ENCODE results near the gene FOXJ3.

The FOXJ3 gene

DNA sequence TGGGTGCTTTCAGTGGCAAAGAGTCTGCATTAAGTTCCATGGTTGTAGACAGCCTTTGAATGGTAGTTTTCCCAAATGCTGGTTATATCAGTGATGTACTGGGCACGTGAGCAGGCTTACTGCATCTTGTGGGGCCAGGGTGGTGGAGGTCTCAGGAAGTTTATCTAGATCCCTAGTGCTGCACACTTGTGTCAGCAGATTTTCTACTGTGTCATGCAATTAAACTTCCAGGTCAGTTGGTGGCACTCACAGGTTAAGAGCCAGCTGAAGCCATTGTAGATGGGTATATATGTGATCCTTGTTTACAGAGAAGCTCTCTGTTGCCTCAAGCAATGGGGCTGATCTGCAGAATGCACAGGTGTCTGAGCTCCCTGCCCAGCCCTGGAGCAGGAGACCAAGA is 33.0 kb downstream of the FOXJ3 start:
- no peak for FAIRE-seq

DNA sequence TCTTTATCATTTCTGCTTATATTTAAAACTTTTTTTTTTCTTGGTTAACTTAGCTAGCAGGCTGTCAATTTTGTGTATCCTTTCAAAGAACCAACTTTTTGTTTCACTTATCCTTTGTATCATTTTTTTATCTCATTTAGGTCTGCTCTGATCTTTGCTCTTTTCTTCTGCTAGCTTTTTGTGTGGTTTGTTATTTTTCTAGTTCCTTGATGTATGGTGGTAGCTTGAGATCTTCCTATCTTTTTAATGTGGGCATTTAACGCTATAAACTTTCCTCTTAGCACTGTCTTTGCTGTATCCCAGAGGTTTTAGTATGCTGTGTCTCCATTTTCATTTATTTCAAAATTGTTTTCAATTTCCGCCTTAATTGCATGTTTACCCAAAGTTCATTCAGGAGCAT is 36.5 kb downstream of the FOXJ3 start:
- no peak for FAIRE-seq

DNA sequence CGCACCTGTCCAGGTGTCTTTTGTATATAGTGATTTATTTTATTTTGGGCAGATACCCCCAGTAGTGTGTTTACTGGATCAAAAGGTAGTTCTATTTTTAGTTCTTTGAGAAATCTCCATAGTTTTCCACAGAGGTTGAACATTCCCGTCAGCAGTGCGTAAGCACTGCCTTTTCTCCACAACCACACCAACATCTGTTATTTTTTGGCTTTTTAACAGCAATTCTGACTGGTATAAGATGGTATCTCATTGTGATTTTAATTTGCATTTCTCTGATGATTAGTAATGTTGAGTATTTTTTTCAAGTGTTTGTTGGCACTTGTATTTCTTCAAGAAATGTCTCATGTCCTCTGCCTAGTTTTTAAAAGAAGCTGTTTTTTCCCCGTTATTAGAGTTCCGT is 39.2 kb downstream of the FOXJ3 start:
- no peak for FAIRE-seq

DNA sequence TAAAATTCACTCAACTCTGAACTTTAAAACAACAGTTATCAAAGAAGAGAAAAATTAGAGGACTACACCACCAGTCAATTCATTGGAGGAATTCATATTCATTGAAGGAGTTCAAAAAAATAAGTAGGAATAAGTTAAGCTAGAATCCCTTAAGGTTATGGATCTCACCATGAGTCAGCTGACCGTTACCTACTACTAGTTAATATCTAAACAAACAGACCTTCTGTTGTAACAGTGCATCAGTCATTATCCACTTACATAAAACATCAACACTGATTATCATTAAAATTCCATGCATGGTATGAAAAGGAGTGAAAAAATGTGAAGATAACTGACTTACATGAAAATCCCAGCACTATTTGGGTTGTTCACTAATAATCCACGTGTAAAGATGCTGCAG is 44.9 kb downstream of the FOXJ3 start:
- no peak for FAIRE-seq

DNA sequence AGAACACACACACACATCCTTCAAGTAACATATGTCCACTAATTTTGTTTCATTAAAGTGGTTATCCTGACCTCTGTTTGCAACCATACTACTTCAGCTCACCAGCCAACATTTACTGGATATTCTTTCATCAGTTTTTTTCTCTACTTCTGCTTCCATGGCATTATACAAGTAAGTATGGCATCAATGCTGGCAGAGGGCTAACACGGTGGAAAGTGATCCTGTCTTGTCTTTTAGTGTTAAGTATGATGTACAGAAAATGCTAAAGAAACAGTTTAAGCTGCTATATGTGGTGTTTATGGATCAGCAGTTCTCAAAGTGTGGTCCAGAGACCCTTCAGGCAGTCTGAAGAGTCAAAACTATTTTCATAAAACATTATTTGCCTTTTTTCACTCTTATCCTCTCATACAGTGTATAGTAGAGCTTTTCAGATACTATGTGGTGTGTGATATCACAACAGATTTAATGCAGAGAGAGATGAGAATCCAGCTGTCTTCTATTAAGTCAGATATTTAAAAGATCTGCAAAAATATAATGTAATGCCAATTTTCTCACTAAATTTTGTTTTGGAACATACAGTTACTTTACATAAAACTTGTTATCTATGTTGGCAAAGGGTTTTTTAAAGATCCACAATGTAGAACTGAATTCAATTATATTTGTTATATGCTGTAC is 46.6 kb downstream of the FOXJ3 start:
- FAIRE-seq, result no peak

DNA sequence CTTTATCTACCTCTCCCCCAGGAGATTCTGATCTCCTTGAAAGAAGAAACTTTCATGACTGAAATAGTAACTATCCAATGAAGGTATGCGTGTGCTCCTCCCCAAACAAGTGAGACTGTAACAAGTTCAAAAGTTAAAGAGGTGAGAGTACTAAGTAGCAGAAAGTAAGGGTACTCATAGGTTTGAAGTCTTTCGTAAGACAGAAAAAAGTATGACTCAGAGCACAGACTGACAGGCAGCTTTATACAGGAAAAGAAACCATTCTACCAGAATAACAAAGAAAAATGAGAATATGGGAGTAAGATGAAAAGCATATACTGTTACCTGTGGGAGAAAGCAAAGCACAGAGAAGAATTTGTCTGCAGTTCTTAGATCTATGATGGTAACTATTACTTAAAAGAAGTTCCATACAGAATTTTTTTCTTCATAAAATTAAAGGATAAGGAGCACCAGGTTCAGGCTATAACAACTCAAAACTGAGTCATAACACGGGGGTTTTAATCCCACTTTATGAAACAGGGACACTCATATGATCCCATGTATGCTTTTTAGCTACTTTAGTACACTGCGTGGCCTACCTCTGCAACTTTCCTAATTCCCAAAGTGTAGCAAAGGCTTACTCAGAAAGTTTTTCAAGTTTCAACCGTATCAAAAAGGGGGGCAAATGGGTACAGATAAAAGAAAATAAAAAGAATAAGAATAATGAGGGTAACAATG is 52.0 kb downstream of the FOXJ3 start:
- FAIRE-seq, result no peak

DNA sequence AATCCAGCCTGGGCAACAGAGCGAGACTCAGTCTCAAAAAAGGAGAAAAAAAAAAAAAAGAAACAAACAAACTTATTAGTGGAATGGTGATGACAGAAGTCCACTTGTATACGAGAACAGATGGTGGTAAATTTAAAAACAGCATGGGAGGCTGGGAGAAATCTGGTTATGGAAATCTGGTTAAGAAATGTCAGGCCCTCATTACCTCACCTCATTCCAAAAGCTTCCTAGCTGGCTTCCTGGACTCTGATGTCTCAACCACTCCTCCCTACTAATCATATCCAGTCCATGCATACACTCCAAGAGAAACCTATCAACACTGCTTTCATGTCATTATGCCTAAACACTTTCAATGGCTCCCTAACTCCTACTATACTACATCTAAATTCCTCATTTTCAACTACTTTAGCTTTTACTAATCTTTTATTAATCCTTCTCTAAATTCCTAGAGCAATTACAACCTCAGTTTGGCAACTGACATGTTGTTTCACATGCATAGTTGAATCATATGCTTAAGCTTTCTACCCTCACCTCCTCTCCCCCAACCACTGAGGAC is 52.9 kb downstream of the FOXJ3 start:
- no peak for FAIRE-seq

DNA sequence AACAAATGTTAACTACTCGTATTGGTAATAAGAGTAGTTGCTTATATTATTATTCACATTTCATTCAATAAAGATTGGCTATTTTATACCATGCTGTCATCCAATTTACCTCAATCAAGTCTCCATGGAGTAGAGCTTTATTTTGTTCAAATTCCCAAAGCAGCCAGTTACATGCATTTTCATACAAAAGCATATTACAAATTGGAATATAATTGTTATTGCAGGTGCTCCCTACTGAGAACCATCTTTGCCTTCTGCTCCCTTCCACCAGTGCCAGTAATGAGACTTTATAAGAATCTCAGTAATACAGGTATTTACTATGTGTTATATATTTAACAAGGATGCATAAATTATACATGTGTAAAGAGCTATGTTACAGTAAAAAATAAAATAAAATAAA is 54.2 kb downstream of the FOXJ3 start:
- FAIRE-seq, result no peak

DNA sequence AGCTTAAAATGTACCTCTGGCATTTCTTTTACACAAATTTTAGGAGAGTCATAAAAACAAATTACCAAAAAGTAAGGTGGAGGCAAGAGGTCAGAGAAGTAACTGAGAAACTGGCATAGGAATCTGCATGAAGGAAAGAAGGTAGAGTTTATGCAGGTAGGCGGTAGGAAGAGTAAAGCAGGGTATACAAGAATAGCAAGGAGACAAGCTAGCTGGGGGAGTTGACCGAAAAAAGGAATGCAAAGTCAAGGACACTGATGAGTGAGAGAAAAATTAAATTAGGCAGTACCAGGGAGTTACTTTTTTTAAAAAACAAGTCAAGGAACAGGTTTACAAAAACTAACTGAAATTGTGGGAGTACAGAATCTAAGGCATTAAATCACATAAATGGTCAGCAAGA is 56.0 kb downstream of the FOXJ3 start:
- FAIRE-seq, result no peak

DNA sequence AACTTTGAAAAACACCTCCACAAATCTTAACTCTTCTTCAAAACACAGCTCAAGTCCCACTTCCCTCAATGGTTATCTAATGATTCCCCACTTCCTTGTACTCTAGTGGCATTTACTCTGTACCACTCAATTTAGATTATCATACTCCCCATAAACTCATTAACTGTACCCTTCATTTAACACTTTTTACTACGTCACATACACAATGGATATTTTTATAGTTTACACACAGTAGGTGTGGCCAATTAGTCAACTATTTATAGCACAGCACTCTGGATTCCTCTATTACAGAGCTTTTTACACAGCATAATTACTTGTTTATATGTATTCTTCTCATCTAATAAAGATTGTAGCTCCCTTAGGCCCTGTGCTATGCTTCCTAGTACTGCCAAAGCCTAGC is 62.1 kb downstream of the FOXJ3 start:
- no peak for FAIRE-seq

DNA sequence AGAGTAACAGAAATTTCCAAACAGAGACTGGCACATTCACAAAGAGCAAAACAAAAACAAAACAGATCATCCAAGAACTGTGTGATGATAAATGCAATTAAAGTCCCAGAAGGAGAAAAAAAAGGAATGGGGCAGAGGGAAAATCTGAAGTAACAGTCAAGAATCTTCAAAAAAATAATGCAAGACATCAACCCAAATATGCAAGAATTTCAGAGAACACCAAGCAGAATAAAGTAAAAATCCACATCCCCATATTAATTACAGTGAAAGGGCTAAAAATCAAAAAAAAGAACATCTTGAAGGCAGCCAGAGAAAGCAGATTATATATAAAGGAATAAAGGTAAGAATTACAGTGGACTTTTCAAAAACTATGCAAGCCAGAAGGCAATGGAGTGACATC is 67.1 kb downstream of the FOXJ3 start:
- FAIRE-seq, result no peak

DNA sequence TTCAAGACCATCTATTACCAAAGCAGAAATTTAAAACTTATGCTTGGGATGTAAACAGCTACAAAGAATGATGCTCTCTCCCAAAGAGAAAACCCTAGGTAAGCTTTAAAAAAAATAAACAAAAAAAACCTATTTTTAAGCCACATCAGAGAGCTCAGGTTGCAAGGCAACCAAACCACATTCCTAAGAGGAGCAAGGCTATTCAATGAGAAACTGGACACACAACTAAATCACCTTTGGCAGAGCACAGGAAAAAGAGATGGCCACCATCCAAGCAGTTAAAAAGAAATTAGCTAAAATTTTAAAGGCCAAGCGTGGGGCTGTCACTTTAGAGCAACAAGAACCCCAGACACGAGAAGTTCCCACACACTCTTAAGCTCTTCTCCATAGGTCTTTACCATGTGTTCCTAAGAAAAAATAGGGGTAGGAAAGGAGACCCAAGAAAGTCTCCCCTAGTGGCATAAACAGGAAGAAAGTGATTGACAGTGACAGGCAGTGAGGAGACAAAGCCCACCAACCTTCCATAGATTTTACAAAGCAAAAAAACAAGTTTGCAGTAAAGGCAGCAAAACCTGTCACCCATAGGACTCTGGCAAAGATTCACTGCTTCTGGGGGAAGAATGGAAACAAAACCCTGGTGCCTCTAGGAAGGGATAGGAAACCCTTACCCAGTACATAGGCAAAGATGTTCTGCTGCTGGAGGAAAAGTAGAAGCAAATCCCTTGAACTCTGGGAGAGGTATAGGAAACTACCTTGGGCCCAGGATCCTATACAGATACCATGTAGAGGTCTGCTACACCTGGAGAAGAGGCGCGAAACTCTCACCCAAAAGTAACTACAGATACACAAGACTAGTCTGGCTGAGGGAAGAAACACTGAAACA is 68.5 kb downstream of the FOXJ3 start:
- FAIRE-seq, result no peak

DNA sequence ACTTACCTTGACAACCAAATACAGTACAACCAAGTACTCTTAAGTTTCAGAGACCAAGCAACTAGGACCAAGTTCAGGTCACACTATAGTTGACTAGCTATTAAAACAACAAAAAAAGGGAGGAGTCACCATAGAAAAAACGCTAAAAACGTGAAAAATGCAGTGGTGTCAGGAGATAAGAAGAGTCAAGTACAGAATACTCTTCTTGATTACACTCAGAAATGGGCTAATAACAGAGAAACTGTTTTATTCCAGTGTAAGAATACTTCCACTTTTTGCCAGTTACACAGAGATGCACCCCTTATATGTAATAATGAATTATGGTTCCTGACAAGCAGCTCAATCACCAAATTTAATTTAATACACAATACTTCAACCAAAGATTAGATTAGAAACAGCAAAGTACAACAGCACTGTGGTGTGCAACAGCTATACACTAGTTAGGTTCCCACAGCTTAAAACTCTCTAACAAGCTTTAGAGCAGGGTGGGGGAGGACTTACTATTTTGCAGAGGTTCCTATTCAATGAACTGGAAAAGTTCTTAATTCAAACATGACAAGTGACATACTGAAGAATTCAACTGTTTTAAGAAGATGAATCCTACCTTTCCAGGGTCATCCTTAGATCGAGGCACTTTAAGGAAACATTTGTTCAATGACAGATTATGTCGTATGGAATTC is 70.4 kb downstream of the FOXJ3 start:
- no peak for FAIRE-seq

DNA sequence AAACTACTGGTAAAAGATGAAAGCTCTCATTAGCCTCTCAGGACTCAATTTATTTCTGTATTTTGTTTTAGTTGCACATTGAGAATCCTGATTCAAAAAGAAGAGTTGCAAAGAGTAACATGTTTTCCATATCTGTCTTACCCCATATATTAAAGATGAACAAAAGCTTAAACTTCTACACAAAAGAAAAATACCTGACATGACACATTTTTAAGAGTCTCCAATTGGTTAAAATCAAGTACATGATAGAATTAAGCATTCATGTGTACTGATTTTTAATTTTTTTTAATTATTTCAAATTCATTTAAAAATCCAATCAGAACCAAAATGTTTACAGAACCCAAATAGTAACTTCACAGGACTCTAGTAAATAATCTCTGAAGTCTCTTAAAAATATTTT is 72.0 kb downstream of the FOXJ3 start:
- FAIRE-seq, result no peak

DNA sequence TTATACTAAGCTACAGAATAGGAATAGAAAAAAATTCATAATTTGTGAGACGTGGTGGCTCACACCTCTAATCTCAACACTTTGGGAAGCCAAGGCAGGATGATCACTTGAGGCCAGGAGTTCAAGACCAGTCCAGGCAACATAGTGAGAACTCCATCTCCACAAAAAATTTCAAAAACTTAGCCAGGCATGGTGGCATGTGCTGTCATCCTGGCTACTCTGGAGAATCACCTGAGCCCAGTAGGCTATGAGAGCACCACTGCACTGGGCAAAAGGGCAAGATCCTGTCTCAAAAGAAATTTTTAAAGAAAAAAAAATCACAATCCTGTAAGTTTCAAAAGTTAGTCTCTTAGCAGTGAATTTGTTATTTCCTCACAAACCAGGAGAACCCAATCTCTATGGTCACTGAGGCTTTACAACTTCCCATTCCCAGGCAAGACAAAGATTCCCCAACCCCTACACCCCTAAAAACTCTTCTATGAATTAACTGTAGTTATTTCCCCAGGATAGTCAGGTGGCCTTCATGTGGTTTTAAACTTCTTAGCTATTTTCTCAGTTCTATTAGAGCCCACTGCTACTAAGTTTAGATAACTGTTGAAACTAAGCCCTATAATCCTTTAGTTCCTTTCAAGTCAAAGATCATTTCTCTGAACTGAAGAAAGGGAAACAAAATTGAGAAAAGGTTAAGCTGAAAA is 74.5 kb downstream of the FOXJ3 start:
- FAIRE-seq, result no peak

DNA sequence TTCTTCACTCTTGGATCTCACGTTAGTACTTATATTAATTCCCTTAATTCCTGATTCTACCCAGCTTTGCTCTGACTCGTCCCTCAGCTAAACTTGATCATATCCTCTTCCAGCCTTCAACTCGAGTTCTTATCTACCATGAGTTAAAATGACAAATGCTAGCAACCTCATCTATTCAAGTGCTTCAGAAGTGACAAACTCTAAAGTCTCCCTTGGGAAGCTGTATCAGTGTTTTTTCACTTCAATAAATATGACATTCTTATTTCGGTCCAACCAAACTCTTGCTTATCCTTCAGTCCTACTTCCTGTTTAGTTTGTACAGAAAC is 75.3 kb downstream of the FOXJ3 start:
- no peak for FAIRE-seq

DNA sequence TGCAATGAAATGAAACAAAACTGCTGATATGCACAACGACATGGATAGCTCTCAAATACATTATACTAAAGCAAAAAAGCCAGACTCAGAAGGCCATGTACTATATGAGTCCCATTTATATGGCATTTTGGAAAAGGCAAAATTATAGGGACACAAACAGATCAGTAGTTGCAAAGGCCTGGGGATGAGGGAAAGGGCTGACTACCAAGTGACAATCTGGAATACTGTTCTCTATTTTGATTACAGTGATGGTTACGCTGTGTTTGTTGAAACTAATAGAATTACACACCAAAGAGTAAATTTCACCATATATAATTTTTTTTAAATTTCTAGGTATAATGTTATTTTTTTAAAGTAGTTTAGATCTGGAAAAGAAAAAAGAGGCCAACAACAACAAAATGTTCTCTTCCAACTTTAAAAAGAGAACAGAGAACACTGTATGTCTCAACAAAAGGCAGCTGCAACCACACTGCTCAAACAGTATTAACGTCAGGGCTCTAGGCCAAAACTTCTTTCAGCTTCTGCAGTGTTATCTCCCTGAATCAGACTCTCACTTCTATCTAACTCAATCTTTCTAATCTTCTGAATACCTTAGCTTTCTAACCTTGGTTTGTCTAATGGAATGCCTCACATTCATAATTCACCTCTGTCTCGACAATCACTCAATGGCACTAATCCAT is 75.8 kb downstream of the FOXJ3 start:
- FAIRE-seq, result no peak

DNA sequence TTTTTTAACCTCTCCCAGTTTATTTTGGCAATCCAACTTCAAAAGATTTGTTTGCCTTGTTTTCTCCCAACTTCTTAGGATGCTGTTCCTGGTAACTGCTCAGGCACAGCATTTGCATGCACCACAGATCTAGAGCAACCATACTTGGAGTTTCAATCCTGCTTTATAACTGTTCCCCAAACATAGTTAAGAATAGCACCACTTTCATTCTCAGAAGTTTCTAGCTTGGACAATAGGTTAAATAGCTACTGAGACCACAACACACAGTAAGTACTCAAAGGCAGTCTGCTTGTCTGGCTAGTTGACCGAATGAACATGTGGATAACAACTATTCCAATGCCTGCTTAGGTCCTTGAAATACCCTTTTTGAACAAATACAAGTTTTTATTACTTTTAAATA is 76.8 kb downstream of the FOXJ3 start:
- no peak for FAIRE-seq

DNA sequence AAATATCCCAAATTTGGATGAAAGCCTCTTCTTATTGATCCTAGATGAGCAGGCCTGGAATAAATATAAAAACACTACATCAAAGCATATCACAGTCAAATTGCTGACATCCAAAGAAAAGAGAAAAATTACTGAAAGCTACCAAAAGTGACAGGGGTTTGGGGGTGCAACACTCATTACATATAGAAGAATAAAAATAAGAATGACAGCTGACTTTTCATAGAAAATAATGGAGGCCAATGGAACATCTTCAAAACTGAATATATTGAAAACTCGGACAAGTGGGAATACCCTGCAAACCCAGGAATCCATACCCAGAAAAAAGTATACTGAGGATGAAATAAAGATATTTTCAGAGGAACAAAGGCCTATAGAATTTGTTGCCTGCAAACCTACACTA is 84.0 kb downstream of the FOXJ3 start:
- FAIRE-seq, result no peak

DNA sequence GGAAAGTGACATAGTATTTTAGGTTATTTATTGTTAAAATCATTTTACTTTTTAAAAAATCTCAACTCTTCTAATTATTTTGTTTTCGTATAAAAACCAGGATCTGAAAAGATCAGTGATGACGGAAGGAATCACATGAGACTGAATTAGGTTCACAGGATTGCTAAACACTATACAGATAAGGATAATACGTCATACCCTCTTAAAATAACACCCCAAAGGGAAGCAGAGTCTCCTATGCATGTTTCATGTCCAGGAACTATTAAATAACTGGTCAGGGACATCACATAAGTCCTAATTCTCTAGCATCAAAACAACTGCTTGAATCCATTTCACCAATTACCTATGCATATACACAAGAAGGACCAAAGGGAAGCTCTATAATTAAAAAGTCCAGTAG is 84.9 kb downstream of the FOXJ3 start:
- no peak for FAIRE-seq

DNA sequence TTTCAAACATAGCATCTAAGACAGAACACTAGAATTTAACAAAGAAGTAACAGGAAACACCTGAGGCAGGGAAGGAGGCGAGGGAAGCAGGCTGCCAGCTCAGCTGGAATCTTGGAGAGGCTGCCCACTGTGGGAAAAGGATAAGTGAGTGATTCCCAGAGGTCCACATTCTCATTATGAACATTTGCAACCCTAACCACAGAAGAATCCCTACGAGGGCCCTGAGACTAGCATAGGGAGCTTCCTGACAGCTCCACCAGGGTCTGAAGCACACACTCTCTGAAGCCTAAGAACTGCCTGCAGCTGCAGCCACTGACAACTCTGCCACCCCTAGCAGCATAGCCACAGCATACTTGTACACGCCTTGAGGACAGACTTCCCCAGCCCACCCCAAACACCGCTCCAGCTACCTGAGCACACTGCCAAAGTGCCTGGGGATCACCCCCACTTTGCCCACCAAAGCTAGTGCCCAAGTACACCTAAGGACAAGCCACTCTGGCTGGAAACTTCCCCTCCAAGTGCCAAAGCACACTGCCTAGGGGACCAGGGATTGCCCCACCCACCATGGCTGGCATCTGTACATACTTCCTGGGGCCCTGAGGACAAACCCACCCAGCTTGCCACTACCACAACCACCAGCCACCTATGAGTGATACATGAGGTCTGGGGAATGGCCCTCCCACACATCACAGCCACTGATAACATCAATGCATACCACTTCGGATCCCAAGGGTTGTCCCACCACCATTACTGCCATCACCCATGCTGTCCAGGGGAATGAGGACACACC is 93.9 kb downstream of the FOXJ3 start:
- no peak for FAIRE-seq
